Skeletal muscle cell (primary cell): Measurements from ENCODE around the gene CAAP1.
"Not testable (repeated sequence)": the region's sequence is repeated elsewhere in the genome, so short reads cannot be mapped to it uniquely, and the experiment has no call there.

Source experiments
- DNase-seq: peaks from one replicate; pipeline ENCODE4 v3.0.0-alpha.2; 2010; ENCODE audit warnings: low read depth
- H3K4me3 ChIP-seq: 2 replicates; pipeline ENCODE4 v1.5.1; 2011; ENCODE audit warnings: low read depth, mild to moderate bottlenecking, control low read depth, low read length, moderate library complexity

The CAAP1 gene

DNA sequence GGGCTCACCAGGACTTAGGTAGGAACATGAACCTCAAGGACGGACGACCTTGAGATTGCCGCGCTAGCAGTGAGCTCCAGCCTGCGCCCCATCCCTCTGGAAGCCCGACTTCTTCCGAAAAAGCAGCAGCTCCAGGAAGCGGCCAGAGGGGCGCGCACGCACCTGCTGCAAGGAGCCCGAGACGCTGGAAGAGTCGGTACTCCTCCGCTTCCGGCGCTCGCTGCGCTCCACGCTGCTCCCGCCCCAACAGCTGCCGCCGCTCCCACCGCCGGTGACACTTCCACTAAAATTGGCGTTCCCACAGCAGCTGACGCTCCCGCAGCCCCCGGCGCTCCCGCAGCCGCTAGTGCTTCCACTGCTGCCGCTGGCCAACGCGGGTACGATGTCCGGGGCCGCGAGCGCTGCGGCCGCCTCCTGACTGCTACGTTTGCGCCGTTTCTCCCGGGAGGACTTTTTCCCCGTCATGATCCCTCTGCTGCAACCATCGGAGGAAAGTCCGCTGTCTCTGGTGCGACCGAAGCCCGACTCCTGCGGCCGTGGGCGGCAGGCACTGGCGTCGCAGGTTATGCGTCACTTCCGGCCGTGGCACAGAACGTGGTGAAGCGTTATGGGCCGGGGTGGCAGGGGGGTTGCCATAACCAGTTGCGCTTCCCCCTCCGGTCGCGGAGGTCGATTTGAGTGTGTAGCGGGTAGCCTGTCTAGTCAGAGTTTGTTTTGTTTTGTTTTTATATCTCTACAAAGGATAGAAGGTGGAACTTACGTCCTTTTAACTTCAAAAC, at the start of gene CAAP1:
Gene CAAP1, minus strand, starts transcription at position 552 of the 779 bp plus-strand sequence. Its CDS starts 87 bp downstream, at position 465.
- peak within 1 kb of the TSS; percentile 100 for H3K4me3 ChIP-seq
- DNase-seq = peak; percentile 74

DNA sequence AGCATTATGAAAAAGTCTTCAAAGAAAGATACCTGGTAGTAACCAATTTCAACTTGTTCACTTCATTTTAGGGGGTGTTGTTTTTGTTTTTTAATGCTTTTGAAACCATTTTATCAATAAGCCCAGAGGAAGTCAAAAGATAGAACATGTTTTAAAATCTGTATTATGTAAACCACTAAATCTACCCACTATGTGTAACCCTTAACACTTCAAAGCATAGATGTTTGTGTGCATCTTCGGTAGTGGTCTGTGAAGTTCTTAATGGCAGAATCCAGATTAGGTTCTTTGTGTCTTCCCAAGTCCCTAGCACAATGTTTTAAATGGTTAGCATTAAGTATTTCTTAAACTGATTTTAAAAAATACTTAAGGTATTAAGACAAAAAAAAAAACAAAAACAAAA, 48.2 kb upstream of the CAAP1 start:
- no peak for DNase-seq
- H3K4me3 ChIP-seq = no peak overlapping the region

DNA sequence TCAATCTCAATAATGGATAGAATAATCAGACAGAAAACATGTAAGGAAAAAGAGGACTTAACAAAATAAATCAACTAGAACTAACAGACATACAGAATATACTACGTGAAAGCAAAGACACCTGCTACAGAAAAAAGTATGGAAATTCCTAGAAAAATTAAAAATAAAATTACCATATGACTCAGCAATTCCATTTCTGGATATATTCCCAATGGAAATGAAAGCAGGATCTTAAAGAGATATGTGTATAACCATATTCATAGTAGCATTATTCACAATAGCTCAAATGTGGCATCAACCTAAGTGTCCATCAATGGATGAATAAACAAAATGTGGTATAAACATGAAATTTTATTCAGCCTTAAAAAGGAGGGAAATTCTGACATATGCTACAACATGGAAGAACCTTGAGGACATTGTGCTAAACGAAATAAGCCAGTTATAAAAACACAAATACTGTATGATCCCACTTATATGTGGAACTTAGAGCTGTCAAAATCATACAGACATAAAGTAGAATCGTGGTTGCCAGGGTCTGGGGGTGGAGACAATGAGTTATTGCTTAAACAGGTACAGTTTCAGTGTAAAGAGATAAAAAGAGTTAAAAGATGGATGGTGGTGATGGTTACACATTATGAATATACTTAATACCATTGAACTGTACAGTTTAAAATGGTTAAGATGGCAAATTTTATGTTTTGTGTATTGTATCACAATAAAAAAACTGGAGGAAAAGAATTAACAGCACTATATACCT, 47.5 kb upstream of the CAAP1 start:
- H3K4me3 ChIP-seq = no peak overlapping the region
- no peak for DNase-seq

- no peak for DNase-seq
- H3K4me3 ChIP-seq = no peak overlapping the region
Observed at GRCh38 chr9:26937816-26938371, 45.3 kb upstream of the CAAP1 start.

DNA sequence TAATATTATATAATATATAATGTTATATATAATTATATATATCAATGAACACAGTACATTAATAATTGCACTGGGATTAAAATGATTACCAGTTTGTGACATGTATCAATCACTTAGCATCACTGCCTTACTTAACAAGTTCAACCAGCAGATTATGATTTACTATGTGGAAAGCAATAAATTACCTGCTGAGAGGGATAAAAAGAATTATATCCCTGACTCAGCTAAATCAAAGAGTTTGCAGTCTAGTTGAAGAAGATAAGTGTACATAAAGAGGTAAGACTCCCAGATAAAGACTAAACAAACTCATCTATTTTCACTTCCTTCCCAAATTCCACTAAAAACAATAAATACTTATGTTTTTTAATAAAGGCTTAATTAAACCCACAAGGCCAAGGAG, 43.2 kb upstream of the CAAP1 start:
- no peak overlapping the region for H3K4me3 ChIP-seq
- DNase-seq = no peak

GRCh38 chr9:26928902-26929495, 36.4 kb upstream of the CAAP1 start:
- H3K4me3 ChIP-seq = no peak overlapping the region
- no peak for DNase-seq

DNA sequence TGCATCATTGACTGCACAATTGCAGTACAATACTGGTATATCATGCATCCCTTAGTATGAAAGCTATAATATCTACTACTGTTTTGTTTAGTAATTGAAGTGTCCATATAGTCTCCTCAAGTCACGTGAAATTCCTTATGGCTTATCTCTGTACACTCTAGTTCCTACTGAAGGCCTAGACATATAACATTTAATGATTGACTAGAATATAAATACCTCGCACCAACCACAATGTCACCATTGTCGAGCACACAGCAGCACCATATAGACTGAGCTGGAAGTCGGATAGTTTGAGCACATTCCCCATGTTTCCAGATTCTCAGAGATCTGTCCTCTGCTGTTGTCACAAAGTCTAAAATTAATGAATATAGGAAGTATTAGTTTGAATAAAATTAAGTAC, 33.0 kb upstream of the CAAP1 start:
- DNase-seq = no peak
- H3K4me3 ChIP-seq = no peak overlapping the region

DNA sequence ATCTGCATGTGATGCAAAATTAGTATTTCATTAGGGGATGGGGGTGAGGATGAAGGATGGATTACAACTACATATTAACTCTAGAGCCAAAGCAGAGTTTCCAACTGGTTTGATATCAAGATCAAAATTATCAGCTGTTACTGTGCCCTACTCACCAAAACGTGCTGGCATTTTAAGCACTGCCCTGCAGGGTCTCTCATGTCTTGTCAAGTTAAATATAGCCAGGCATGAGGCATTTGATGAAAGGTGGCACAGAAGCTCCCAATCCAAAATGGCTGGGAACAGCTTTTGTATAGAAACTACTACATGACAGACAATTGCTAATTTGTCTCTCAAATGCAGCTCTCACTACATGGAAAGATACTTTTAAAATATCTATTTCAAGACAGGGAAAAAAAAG, 27.1 kb upstream of the CAAP1 start:
- DNase-seq = no peak
- H3K4me3 ChIP-seq = no peak overlapping the region

GRCh38 chr9:26913138-26913668, 20.6 kb upstream of the CAAP1 start:
- DNase-seq = no peak
- no peak overlapping the region for H3K4me3 ChIP-seq

GRCh38 chr9:26904671-26905070, 12.1 kb upstream of the CAAP1 start:
- no peak overlapping the region for H3K4me3 ChIP-seq
- no peak for DNase-seq

- no peak overlapping the region for H3K4me3 ChIP-seq
- DNase-seq = no peak
Observed at GRCh38 chr9:26904070-26904469, 11.5 kb upstream of the CAAP1 start.

DNA sequence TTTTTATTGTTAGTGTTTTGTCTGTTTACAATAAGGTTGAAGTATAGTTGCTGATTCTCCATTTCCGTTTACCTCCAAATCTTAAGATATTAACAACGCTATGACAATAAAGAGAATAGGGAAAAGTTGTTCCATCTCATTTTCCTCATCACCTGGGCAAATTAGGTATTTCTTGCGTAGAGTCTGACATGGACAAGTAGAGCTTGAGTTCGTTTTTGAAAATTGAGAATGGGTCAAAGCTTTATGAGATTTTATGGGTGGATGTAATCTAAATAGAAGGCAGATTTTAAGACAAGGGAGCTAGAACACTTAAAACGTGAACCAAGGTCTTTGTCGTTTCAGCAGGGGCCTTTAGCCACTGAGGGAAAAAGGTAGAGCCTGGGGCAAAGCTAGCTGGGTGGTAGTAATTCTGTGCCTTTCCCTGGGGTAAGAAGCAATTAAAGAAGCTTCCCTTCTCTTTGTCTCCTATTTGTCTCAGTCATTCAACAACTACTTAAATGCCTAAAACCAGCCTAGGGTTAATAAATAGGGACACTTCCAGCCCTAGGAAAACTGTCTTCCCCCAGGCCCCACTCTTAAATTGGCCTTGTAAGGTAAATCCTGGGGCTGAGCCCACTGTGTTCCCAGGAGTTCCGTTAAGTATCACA, 551 bp upstream of the CAAP1 start:
- no peak for DNase-seq
- peak overlapping the region; percentile 100 for H3K4me3 ChIP-seq

DNA sequence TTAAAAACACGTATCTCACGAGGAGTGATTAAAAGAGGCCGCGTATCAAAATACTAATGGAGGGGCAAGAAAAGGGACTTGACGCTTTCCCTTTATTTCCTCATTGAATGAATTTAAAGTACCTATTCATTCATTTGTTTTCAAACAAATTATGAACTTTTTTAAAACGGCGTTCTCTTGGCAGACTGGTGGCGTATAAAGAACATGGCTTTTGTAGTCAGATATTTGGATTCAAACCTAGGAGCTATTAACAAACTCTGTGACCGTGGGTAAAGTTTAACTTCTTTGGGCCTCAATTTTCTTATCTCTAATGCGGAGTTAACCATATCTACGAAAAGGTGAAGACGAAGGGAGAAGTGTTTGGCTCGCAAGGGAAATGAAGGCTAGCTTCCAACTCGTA, 876 bp downstream of the CAAP1 start:
- peak overlapping the region; percentile 100 for H3K4me3 ChIP-seq
- DNase-seq = no peak

- no peak overlapping the region for H3K4me3 ChIP-seq
- no peak for DNase-seq
Observed at GRCh38 chr9:26888271-26888670, 4.3 kb downstream of the CAAP1 start.

GRCh38 chr9:26882154-26882553, 10.4 kb downstream of the CAAP1 start:
- no peak for DNase-seq
- H3K4me3 ChIP-seq = no peak overlapping the region

DNA sequence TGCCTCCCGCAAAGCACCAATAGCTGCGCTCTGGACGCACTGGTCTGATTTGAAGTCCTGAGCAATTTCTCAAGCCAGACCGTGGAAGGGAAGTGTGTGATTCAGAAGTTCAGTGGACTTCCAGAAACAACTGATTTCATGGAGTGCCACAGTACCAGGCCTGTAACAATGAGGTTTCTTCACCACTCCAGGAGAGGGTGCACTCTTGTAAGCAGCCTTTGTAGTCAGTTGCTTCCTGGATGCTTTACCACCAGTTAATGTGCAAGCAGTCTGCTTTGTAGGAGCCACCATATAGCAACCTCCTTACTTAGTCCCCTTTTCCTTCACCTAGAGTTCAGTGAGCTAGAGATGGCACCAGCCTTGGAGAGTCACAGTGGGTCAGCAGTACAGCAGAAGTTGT, 12.3 kb downstream of the CAAP1 start:
- no peak for DNase-seq
- no peak overlapping the region for H3K4me3 ChIP-seq

- H3K4me3 ChIP-seq, DNase-seq: not testable (repeated sequence)
Observed at GRCh38 chr9:26875155-26875554, 17.4 kb downstream of the CAAP1 start.

- peak; percentile 31 for DNase-seq
- H3K4me3 ChIP-seq = no peak overlapping the region
Observed at GRCh38 chr9:26870292-26870691, 22.3 kb downstream of the CAAP1 start.

GRCh38 chr9:26863074-26863473, 29.5 kb downstream of the CAAP1 start:
- no peak for DNase-seq

More at GRCh38 chr9:26863074-26863473, 29.5 kb downstream of the CAAP1 start:
- no peak overlapping the region for H3K4me3 ChIP-seq
